ENCODE data around the gene HIPK4. TPM values are rescaled to one million over a fixed set of nuclear protein-coding genes. Genes with fewer than 3 reads are reported as not detected.
A peak's percentile ranks its signal among the peaks of the same experiment; 100 is the strongest.

HIPK4 gene
- total and polyA plus RNA-seq, 9 of the 15 experiments (the other 6 are each of a cell fraction or from before 2014, with no cell fraction given): 0.06 to 0.09 TPM; not detected in 7

DNA sequence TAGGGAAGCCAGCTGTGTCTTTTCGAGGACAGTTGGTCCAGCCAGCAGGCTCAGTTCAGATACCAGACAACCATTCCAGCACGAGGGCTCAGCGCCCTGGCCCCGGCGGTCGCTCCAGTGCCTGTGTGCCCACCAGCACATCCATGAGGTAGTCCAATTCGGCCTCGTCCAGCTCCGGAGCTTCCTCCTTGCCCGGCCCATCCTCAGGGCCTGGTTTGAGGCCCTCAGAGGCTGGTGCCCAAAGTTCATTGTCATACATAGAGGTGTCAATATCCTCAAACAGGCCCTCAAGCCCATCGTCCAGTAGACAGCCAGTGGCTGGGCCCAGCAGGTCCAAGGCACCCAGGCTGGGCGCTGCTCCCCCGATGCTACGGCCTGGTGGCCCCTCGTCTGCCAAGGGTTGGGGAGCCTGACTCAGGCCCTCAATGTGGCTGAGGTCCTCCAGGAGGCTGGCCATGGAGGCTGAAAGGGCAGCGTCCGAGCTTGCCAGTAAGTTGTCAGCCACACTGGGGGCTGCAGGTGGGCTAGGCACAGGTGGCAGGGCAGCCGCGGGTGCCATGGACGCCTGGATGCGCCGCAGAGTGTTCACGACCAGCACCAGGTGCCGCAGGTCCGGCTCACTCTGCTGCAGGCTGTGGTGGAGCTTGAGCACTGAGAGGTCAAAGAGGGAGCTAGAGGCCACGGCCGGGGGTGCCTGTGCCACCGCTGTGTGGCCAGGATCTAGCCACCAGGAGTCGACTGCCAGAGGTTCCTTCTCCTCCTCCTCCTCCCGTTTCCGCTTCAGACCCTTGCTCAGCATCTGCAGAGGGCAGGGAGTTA lies 33.0 kb upstream of the HIPK4 start:
- no peaks in the 10 kb centered on the region for H3K9me1 ChIP-seq (ENCODE audit: control insufficient read depth, insufficient read depth, low read length)
- H4K20me1 ChIP-seq (replicated peaks; ENCODE audit: control insufficient read depth, insufficient read depth, low read length): no peaks in the 10 kb centered on the region
- H3K27me3 ChIP-seq (ENCODE audit: control insufficient read depth in 2 of 2, insufficient read depth in 2 of 2, low read length in 2 of 2): no peaks in the 10 kb centered on the region
- ChIA-PET CTCF (ENCODE audit: low intra/inter-chr PET ratio) (no interaction called here), POLR2A (interaction anchor here (0.6 to 5.7 kb wide), 7 partner anchors 9 to 31 kb away, joined by 3 to 34 read pairs (median 6); partner anchors contain the start of gene PRX)
- in situ Hi-C loops (cut with MboI): no loop called here
- ATAC-seq (no peak), FAIRE-seq (no peak), DNase-seq (ENCODE audit: extremely low read depth in 1 of 4, low spot score in 3 of 4) (no peak)
- no peaks in the 10 kb centered on the region for H3K9me3 ChIP-seq (replicated peaks; ENCODE audit: control insufficient read depth, insufficient read depth, low read depth, low read length)
- peak overlapping the region in 1 of 2 experiments; percentile 68; a peak in 1 of 4 replicates for H3K9ac ChIP-seq (ENCODE audit: insufficient read depth in 1 of 2, low read depth in 2 of 2, low read length in 2 of 2)
- WGBS (ENCODE audit: insufficient coverage, low coverage, missing lambda C conversion rate): 90% methylated on average over 29 of the region's 31 CpGs
- no peak overlapping the region for H2AFZ ChIP-seq (ENCODE audit: low read depth, low read length)
- peaks cover 41% of the 10 kb centered on the region for H3K79me2 ChIP-seq (ENCODE audit: control insufficient read depth, insufficient read depth, low read length)
- no TSS peak for BruUV-seq (replicated peaks)
- H3K4me2 ChIP-seq (ENCODE audit: insufficient read depth, low read length): no peak overlapping the region; the same call in 1 of the 2 replicates
- no peak overlapping the region for H3K4me3 ChIP-seq
- no peak overlapping the region for H3K27ac ChIP-seq (ENCODE audit: extremely low read depth, low read depth, low read length)
- intact Hi-C loops (cut with micrococcal nuclease): no loop called here
- H3K4me1 ChIP-seq (replicated peaks in 1 of 2; ENCODE audit: control insufficient read depth in 2 of 2, insufficient read depth in 2 of 2, low read length in 2 of 2): peaks cover 9 to 42% of the 10 kb centered on the region in 2 experiments; a peak in 4 of 5 replicates
- H3K36me3 ChIP-seq (ENCODE audit: control insufficient read depth, insufficient read depth, low read length): peaks cover 13% of the 10 kb centered on the region; the same call in 2 of the 3 replicates
- TF ChIP-seq KDM1A (IDR thresholded peaks at IDR 0.05) (no peak), RBM14 (IDR thresholded peaks at IDR 0.05; ENCODE audit: borderline replicate concordance, insufficient read depth, low read depth, low read length) (0 out of 2 replicates have a peak, but pooled peaks have one; percentile 65), WHSC1 (IDR thresholded peaks at IDR 0.05; ENCODE audit: low read length) (no peak), TRIM28 (IDR thresholded peaks at IDR 0.05) (no peak), DEAF1 (CRISPR knock-in tag; IDR thresholded peaks at IDR 0.05) (no peak), POLR2G (IDR thresholded peaks at IDR 0.05; ENCODE audit: low read depth, low read length) (0 out of 2 replicates have a peak, but pooled peaks have one; percentile 31), FOXA3 (CRISPR knock-in tag; conservative IDR thresholded peaks at IDR 0.05 in 1 of 2, IDR thresholded peaks at IDR 0.05 in 1 of 2) (no peak), HDAC8 (tag; IDR thresholded peaks at IDR 0.05) (no peak)
- TF ChIP-seq, protein P1, sequence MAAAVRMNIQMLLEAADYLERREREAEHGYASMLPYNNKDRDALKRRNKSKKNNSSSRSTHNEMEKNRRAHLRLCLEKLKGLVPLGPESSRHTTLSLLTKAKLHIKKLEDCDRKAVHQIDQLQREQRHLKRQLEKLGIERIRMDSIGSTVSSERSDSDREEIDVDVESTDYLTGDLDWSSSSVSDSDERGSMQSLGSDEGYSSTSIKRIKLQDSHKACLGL (CRISPR knock-in tag; IDR thresholded peaks at IDR 0.05; ENCODE audit: borderline replicate concordance, poor library complexity, severe bottlenecking): no peak

Measured in K562 (cell line).